SH-SY5Y (cell line): ENCODE results near the gene BTBD9.

Experiments
- GATA2 ChIP-seq: IDR thresholded peaks from 2 replicates; pipeline ENCODE4 v1.6.1; 2011; ENCODE audit warnings: mild to moderate bottlenecking, low read depth, low read length
- GATA3 ChIP-seq: IDR thresholded peaks from 2 replicates; pipeline ENCODE4 v1.6.1; 2011; ENCODE audit warnings: low read depth, mild to moderate bottlenecking, low read length, moderate library complexity

GRCh38 chr6:38192011-38192410 lies 447.7 kb downstream of the BTBD9 start:
- no peak for TF ChIP-seq GATA2
- no peak for TF ChIP-seq GATA3
